Esophagus (tissue), 2 donors: ENCODE measurements around the gene SMPD3. TPM values are rescaled to one million over a fixed set of nuclear protein-coding genes. Genes with fewer than 3 reads are reported as not detected.

Source experiments
- H3K27ac ChIP-seq, 2 donors: one replicate each; pipeline ENCODE4 v1.5.1; 2013; ENCODE audit warnings: low read depth in 2 of 2, mild to moderate bottlenecking in 2 of 2, inconsistent platforms in 1 of 2, low read length in 1 of 2, moderate library complexity in 1 of 2
- H3K27me3 ChIP-seq, 2 donors: one replicate each; pipeline ENCODE4 v1.6.1; 2013; ENCODE audit warnings: low read length in 2 of 2, control low read depth in 1 of 2, mild to moderate bottlenecking in 1 of 2; ENCODE audit not compliant: insufficient read depth in 2 of 2, control insufficient read depth in 1 of 2
- H3K36me3 ChIP-seq, 2 donors: one replicate each; pipeline ENCODE4 v1.6.1; 2013; ENCODE audit warnings: low read length in 1 of 2; ENCODE audit not compliant: control insufficient read depth in 2 of 2, insufficient read depth in 2 of 2
- H3K4me1 ChIP-seq, 2 donors: one replicate each; pipeline ENCODE4 v1.6.1; 2013; ENCODE audit warnings: low read length in 1 of 2; ENCODE audit not compliant: control insufficient read depth in 2 of 2, insufficient read depth in 2 of 2
- H3K4me3 ChIP-seq, 2 donors: one replicate each; pipeline ENCODE4 v1.5.1; 2013; ENCODE audit warnings: low read length in 2 of 2, mild to moderate bottlenecking in 2 of 2, low read depth in 1 of 2, moderate library complexity in 1 of 2
- H3K9me3 ChIP-seq, 2 donors: one replicate each; pipeline ENCODE4 v1.6.1; 2013; ENCODE audit warnings: mild to moderate bottlenecking in 2 of 2, low read depth in 1 of 2, low read length in 1 of 2, moderate library complexity in 1 of 2; ENCODE audit not compliant: control insufficient read depth in 2 of 2, insufficient read depth in 1 of 2
- WGBS, 2 donors: extraction: QIAGEN DNeasy Blood & Tissue Kit; methylation state at CpG; one replicate each; pipeline ENCODE4 v1.1.7; 2013; 5-methylcytosine and 5-hydroxymethylcytosine counted together
- polyA plus RNA-seq, 2 donors: library from polyadenylated mRNA; stranded (reverse); fragments of 200-250 nt; gene quantifications; one replicate each; pipeline ENCODE4 v1.2.3, GENCODE V29; 2013
- donor health status: healthy with polysubstance abuse.
- donor health status: Bipolar disorder and iron deficiency.

Gene SMPD3
- polyA plus RNA-seq, 2 donors = 0.41 to 4.0 TPM

GRCh38 chr16:68364561-68364998, 83.7 kb downstream of the SMPD3 start:
- peaks cover 0 to 2% of the 10 kb centered on the region in 2 donors for H3K36me3 ChIP-seq
- H3K9me3 ChIP-seq = no peaks in the 10 kb centered on the region
- H3K4me1 ChIP-seq = peaks cover 2 to 7% of the 10 kb centered on the region in 2 donors
- H3K4me3 ChIP-seq = no peak overlapping the region
- no peak overlapping the region for H3K27ac ChIP-seq
- WGBS, 2 donors = 47 to 63% methylated on average over 14 of the region's 14 CpGs
- H3K27me3 ChIP-seq = peaks cover 0 to 3% of the 10 kb centered on the region in 2 donors

- H3K27ac ChIP-seq = no peak overlapping the region
- no peak overlapping the region for H3K4me3 ChIP-seq
- H3K27me3 ChIP-seq = peaks cover 0 to 3% of the 10 kb centered on the region in 2 donors
- H3K9me3 ChIP-seq = no peaks in the 10 kb centered on the region
- H3K4me1 ChIP-seq = peaks cover 2 to 10% of the 10 kb centered on the region in 2 donors
- 64 to 67% methylated on average over 21 to 22 of the region's 22 CpGs for WGBS, 2 donors
- H3K36me3 ChIP-seq = peaks cover 0 to 7% of the 10 kb centered on the region in 2 donors
Measured at GRCh38 chr16:68363658-68364521, 84.4 kb downstream of the SMPD3 start.

GRCh38 chr16:68362947-68363657, 85.2 kb downstream of the SMPD3 start:
- Histone ChIP-seq H3K4me3 (no peak overlapping the region), H3K36me3 (peaks cover 0 to 8% of the 10 kb centered on the region in 2 donors), H3K9me3 (no peaks in the 10 kb centered on the region), H3K4me1 (peaks cover 2 to 10% of the 10 kb centered on the region in 2 donors), H3K27ac (no peak overlapping the region), H3K27me3 (peaks cover 0 to 3% of the 10 kb centered on the region in 2 donors)
- 53 to 64% methylated on average over 18 of the region's 18 CpGs for WGBS, 2 donors

GRCh38 chr16:68362262-68362913, 85.9 kb downstream of the SMPD3 start:
- H3K4me3 ChIP-seq = no peak overlapping the region
- H3K36me3 ChIP-seq = peaks cover 0 to 14% of the 10 kb centered on the region in 2 donors
- 72 to 75% methylated on average over 8 of the region's 8 CpGs for WGBS, 2 donors
- H3K27ac ChIP-seq = no peak overlapping the region
- peaks cover 0 to 3% of the 10 kb centered on the region in 2 donors for H3K27me3 ChIP-seq
- no peaks in the 10 kb centered on the region for H3K9me3 ChIP-seq
- H3K4me1 ChIP-seq = peaks cover 2 to 10% of the 10 kb centered on the region in 2 donors

- H3K27ac ChIP-seq = no peak overlapping the region
- peaks cover 2 to 10% of the 10 kb centered on the region in 2 donors for H3K4me1 ChIP-seq
- no peak overlapping the region for H3K4me3 ChIP-seq
- peaks cover 0 to 3% of the 10 kb centered on the region in 2 donors for H3K27me3 ChIP-seq
- WGBS, 2 donors = 58% methylated on average over 16 of the region's 16 CpGs
- peaks cover 0 to 23% of the 10 kb centered on the region in 2 donors for H3K36me3 ChIP-seq
- H3K9me3 ChIP-seq = no peaks in the 10 kb centered on the region
Measured at GRCh38 chr16:68361485-68361884, 86.8 kb downstream of the SMPD3 start.

GRCh38 chr16:68360956-68361355, 87.4 kb downstream of the SMPD3 start:
- Histone ChIP-seq H3K27me3 (peaks cover 0 to 3% of the 10 kb centered on the region in 2 donors), H3K36me3 (peaks cover 2 to 27% of the 10 kb centered on the region in 2 donors), H3K9me3 (no peaks in the 10 kb centered on the region), H3K27ac (no peak overlapping the region), H3K4me3 (no peak overlapping the region), H3K4me1 (peaks cover under 1 to 11% of the 10 kb centered on the region in 2 donors)
- WGBS, 2 donors = 81 to 85% methylated on average over 14 of the region's 14 CpGs

- no peaks in the 10 kb centered on the region for H3K9me3 ChIP-seq
- no peak overlapping the region for H3K4me3 ChIP-seq
- H3K36me3 ChIP-seq = peaks cover 3 to 31% of the 10 kb centered on the region in 2 donors
- WGBS, 2 donors = 87 to 90% methylated on average over 18 of the region's 18 CpGs
- H3K27ac ChIP-seq = no peak overlapping the region
- peaks cover 0 to 3% of the 10 kb centered on the region in 2 donors for H3K27me3 ChIP-seq
- H3K4me1 ChIP-seq = peaks cover 0 to 13% of the 10 kb centered on the region in 2 donors
Measured at GRCh38 chr16:68360547-68360946, 87.8 kb downstream of the SMPD3 start.

GRCh38 chr16:68359398-68360191, 88.7 kb downstream of the SMPD3 start:
- 65 to 78% methylated on average over 23 of the region's 23 CpGs for WGBS, 2 donors
- no peaks in the 10 kb centered on the region for H3K27me3 ChIP-seq
- peaks cover 3 to 37% of the 10 kb centered on the region in 2 donors for H3K36me3 ChIP-seq
- H3K4me3 ChIP-seq = no peak overlapping the region
- no peak overlapping the region for H3K27ac ChIP-seq
- H3K9me3 ChIP-seq = no peaks in the 10 kb centered on the region
- peaks cover 0 to 13% of the 10 kb centered on the region in 2 donors for H3K4me1 ChIP-seq
